HEK293T (cell line): ENCODE data around the gene GALNT7.

Experiments used
- CTCF ChIA-PET: fragments of 350-600 bp; formaldehyde crosslinking; extraction: SDS; loops from one replicate; lab custom pipeline; 2021; ENCODE audit warnings: antibody characterized with exemption, inconsistent platforms; lab: Yijun Ruan, JAX
- POLR2A ChIA-PET: fragments of 350-600 bp; formaldehyde crosslinking; extraction: SDS; loops from one replicate; lab custom pipeline; 2020; ENCODE audit warnings: antibody characterized with exemption, inconsistent platforms; lab: Yijun Ruan, JAX
- DNase-seq: peaks from one replicate; pipeline ENCODE4 v3.0.0; 2012; ENCODE audit warnings: mixed read lengths; ENCODE audit errors: extremely low spot score
- ARNT ChIP-seq: fragments of 450-650 bp; IDR thresholded peaks from 2 replicates; pipeline ENCODE4 v1.6.1; 2017; ENCODE audit warnings: mild to moderate bottlenecking
- BHLHE40 ChIP-seq: fragments of 450-650 bp; IDR thresholded peaks from 2 replicates; pipeline ENCODE4 v1.6.1; 2016; ENCODE audit warnings: mild to moderate bottlenecking, moderate library complexity, borderline replicate concordance
- CTBP1 ChIP-seq: fragments of 450-650 bp; IDR thresholded peaks from 2 replicates; pipeline ENCODE4 v1.6.1; 2016; ENCODE audit warnings: borderline replicate concordance
- ELF4 ChIP-seq: fragments of 450-650 bp; IDR thresholded peaks from 2 replicates; pipeline ENCODE4 v1.6.1; 2017; ENCODE audit warnings: antibody characterized with exemption
- FOXA1 ChIP-seq: fragments of 450-650 bp; IDR thresholded peaks from 2 replicates; pipeline ENCODE4 v1.6.1; 2016; ENCODE audit warnings: mild to moderate bottlenecking
- FOXK2 ChIP-seq: fragments of 450-650 bp; IDR thresholded peaks from 2 replicates; pipeline ENCODE4 v1.6.1; 2016; ENCODE audit warnings: mild to moderate bottlenecking
- FOXM1 ChIP-seq: fragments of 450-650 bp; IDR thresholded peaks from 2 replicates; pipeline ENCODE4 v1.6.1; 2017; ENCODE audit warnings: mild to moderate bottlenecking, borderline replicate concordance
- HDGF ChIP-seq: fragments of 450-650 bp; IDR thresholded peaks from 2 replicates; pipeline ENCODE4 v1.6.1; 2017; ENCODE audit warnings: antibody characterized with exemption, borderline replicate concordance
- L3MBTL2 ChIP-seq: fragments of 450-650 bp; conservative IDR thresholded peaks from 2 replicates; pipeline ENCODE4 v1.6.1; 2016; ENCODE audit warnings: mild to moderate bottlenecking
- LEF1 ChIP-seq: fragments of 450-650 bp; IDR thresholded peaks from 2 replicates; pipeline ENCODE4 v1.6.1; 2017; ENCODE audit warnings: mild to moderate bottlenecking, borderline replicate concordance
- NFRKB ChIP-seq: fragments of 450-650 bp; IDR thresholded peaks from 2 replicates; pipeline ENCODE4 v1.6.1; 2016; ENCODE audit warnings: mild to moderate bottlenecking, moderate library complexity
- PKNOX1 ChIP-seq: fragments of 450-650 bp; IDR thresholded peaks from 2 replicates; pipeline ENCODE4 v1.6.1; 2016
- SP1 ChIP-seq: fragments of 450-650 bp; IDR thresholded peaks from 2 replicates; pipeline ENCODE4 v1.6.1; 2017
- SUZ12 ChIP-seq: fragments of 450-650 bp; IDR thresholded peaks from 2 replicates; pipeline ENCODE4 v1.6.1; 2016; ENCODE audit warnings: mild to moderate bottlenecking
- TARDBP ChIP-seq: fragments of 450-650 bp; IDR thresholded peaks from 2 replicates; pipeline ENCODE4 v1.6.1; 2016
- ZNF384 ChIP-seq: fragments of 450-650 bp; IDR thresholded peaks from 2 replicates; pipeline ENCODE4 v1.6.1; 2016

The GALNT7 gene

DNA sequence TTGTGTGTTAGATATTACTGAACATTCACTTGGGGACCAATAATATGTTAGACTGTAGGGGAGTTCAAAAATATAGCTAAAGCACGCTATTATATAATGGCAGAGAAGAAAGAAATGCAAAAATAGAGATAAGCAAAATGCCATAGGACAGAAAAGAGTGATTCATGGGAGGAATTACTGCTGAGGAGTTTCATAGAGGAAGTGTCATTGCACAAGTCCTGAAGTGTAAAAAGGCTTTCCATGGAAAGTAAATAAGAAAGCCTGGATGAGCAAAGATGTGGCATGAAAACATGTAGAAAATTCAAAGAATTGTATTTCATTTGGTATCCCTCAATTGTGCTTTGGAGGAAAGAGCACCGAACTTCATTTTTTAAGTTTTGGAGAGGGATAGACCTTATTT is 151.1 kb downstream of the GALNT7 start:
- TF ChIP-seq SUZ12 (no peak), HDGF (no peak), NFRKB (no peak), TARDBP (no peak), FOXA1 (no peak), ZNF384 (no peak), PKNOX1 (no peak), SP1 (no peak), BHLHE40 (no peak), LEF1 (no peak), ARNT (no peak), FOXM1 (no peak), CTBP1 (no peak), FOXK2 (no peak), ELF4 (no peak), L3MBTL2 (no peak)
- ChIA-PET POLR2A (interaction anchor here (1.3 to 4.4 kb wide), 3 partner anchors 13 to 51 kb away, joined by 3 to 38 read pairs (median 8); partner anchors contain the start of genes HMGB2 and SAP30), CTCF (interaction anchor here (0.7 to 1.9 kb wide), 8 partner anchors 13 to 225 kb away, joined by 3 to 9 read pairs (median 6); no protein-coding TSS in a partner anchor)
- no peak for DNase-seq

DNA sequence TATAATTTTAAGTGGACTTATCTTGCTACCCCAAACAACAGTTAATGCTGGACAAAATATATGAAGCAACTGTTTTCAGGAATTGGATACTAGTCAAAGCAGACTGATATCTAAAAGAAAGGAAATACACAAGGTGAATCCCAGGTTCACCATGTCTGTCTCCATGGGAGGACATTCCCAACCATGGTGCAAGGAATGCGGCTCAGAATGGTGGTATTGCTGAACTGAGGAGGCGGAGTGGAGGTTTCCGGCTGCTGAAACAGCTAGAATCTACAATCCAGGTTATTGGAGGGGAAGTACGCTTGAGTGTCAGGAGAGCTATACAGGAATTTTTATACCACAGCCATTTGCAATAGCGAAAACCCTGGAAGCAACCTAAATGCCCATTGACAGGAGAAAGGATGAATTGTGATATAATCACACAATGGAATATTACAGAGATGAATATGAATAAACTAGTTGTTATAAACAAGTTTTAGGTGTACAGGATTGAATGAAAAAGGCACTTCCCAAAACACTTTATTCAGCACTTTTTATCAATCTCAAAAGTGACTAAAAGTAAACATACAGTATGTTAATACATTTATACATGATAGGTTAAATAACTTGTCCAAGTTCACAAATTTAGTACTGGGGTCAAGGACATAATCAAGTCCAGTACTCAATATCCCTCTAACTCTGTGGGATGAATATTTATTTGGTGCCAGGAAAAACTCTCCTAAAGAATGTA is 156.6 kb downstream of the GALNT7 start:
- ChIA-PET POLR2A (interaction anchor here (0.8 to 2.9 kb wide), 2 partner anchors 9 to 46 kb away, joined by 3 to 17 read pairs; partner anchors contain the start of genes HMGB2 and SAP30), CTCF (interaction anchor here (0.6 kb wide), 1 partner anchor 56 kb away, joined by 8 read pairs; no protein-coding TSS in a partner anchor)
- no peak for DNase-seq
- TF ChIP-seq BHLHE40 (no peak), CTBP1 (no peak)

- CTCF ChIA-PET, result no interaction called here
- no peak for DNase-seq
- POLR2A ChIA-PET, result interaction anchor here (1.3 kb wide), 1 partner anchor 41 kb away, joined by 3 read pairs; no protein-coding TSS in a partner anchor
- no peak for TF ChIP-seq FOXA1
- no peak for TF ChIP-seq ARNT
- no peak for TF ChIP-seq NFRKB
- no peak for TF ChIP-seq CTBP1
- TF ChIP-seq LEF1, result no peak
- TF ChIP-seq BHLHE40, result no peak
- no peak for TF ChIP-seq ELF4
These were observed 159.8 kb downstream of the GALNT7 start for GRCh38 chr4:173328236-173328901.

DNA sequence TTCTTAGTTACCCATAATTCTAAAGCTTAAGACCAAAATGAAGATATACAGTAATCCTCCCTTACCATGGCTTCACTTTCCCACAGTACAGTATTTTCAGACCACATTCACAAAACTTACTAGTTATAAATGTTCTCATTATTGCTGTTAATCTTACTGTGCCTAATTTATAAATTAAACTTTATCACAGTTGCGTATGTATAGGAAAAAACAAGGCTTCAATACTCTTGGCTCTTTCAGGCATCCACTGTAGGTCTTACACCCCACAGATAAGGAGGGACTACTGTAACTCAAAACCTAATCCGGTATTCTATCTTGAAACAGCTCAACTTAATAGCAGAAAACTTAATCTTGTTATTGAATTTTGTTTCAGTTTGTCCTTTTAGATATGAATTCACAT is 162.0 kb downstream of the GALNT7 start:
- POLR2A ChIA-PET, result interaction anchor here (0.9 to 6.3 kb wide), 3 partner anchors 39 to 50 kb away, joined by 3 to 317 read pairs (median 3); partner anchors contain the start of gene SAP30
- DNase-seq, result no peak
- CTCF ChIA-PET, result no interaction called here
- no peak for TF ChIP-seq L3MBTL2
- no peak for TF ChIP-seq LEF1
- no peak for TF ChIP-seq ZNF384
- TF ChIP-seq FOXM1, result no peak
- no peak for TF ChIP-seq SUZ12
- TF ChIP-seq NFRKB, result no peak
- TF ChIP-seq PKNOX1, result no peak
- no peak for TF ChIP-seq ELF4

DNA sequence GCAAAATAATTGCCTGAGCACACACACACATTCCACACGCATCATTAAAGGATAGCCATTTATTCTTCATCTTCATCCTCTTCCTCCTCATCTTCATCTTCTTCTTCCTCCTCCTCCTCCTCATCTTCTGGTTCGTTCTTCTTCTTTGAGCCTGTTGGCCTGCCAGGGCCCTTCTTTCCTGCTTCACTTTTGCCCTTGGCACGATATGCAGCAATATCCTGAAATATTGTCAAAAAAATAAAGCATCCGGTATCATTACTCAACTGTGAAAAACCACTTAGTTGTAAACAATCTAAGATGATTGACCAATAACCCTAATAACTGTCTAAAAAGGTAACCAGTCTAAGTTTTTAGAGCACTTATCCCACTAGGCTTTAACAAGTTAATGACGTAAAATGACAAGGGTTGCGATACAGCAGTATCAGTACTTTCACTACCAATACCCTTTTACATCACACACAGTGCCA is 163.4 kb downstream of the GALNT7 start:
- no peak for DNase-seq
- ChIA-PET POLR2A (interaction anchor here (0.6 to 6.3 kb wide), 3 partner anchors 38 to 53 kb away, joined by 3 to 317 read pairs (median 3); partner anchors contain the start of gene SAP30), CTCF (interaction anchor here (0.6 to 0.8 kb wide), 2 partner anchors 84 to 88 kb away, joined by 3 read pairs; no protein-coding TSS in a partner anchor)
- no peak for TF ChIP-seq FOXK2

DNA sequence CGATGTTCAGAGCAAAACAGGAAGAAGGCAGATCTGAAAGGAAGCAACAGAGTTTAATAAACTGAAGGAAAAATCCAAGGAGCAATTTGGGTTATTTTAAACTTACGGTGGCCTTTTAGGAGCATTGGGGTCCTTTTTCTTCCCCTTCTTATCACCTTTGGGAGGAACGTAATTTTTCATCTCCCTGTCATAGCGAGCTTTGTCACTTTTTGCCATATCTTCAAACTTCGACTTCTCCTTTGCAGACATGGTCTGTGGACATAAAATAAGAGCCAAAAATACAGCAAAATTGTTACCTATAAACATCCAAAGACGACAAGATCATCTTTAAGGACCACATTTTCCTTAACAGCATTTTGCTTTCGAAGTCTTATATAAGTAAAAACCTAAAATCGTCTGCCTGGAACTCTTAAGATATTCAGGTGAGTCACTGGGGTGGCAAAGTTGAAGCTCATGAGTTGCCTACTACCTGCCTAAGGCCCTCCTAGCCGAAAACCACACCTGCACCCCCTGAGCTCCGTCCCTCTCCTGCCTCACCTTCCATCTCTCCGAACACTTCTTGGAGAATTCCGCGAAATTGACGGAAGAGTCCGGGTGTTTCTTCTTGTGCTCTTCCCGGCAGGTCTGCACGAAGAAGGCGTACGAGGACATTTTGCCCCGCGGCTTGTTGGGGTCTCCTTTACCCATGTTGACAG is 164.5 kb downstream of the GALNT7 start:
- TF ChIP-seq SUZ12, result no peak
- TF ChIP-seq L3MBTL2, result 0 out of 2 replicates have a peak, but pooled peaks have one; percentile 11
- POLR2A ChIA-PET, result interaction anchor here (0.5 to 6.3 kb wide), 17 partner anchors 8 to 685 kb away, joined by 3 to 317 read pairs (median 9); partner anchors contain the start of gene SAP30
- CTCF ChIA-PET, result interaction anchor here (0.7 to 1.4 kb wide), 2 partner anchors 24 to 32 kb away, joined by 3 to 4 read pairs; no protein-coding TSS in a partner anchor
- no peak for DNase-seq
